OCI-LY7 (cell line): ENCODE data around the gene TGFBR1. TPM values are rescaled to one million over a fixed set of nuclear protein-coding genes. Genes with fewer than 3 reads are reported as not detected.

Source experiments
- BruUV-seq: library from RNA; stranded (reverse); fragments of 400-500 nt; replicated peaks from 2 replicates; lab custom pipeline; 2021; lab: Mats Ljungman, UMichigan
- CTCF ChIA-PET: fragments of 300-600 bp; sonication (Branson Sonifier 250); formaldehyde crosslinking; loops from one replicate; lab custom pipeline; 2022; ENCODE audit warnings: antibody characterized with exemption; ENCODE audit not compliant: unreplicated experiment; lab: Charles Lee
- POLR2A ChIA-PET: fragments of 300-600 bp; sonication (Branson Sonifier 250); formaldehyde crosslinking; loops from one replicate; lab custom pipeline; 2022; ENCODE audit warnings: antibody characterized with exemption; lab: Charles Lee
- DNase-seq: peaks from one replicate; pipeline ENCODE4 v3.0.0-alpha.2; 2015; ENCODE audit warnings: low spot score
- H2AFZ ChIP-seq: fragments of 200-600 bp; sonication (generic), shearing (Covaris generic); 2 replicates; pipeline ENCODE4 v1.6.1; 2014; ENCODE audit warnings: mild to moderate bottlenecking, antibody characterized with exemption, low read length, moderate library complexity
- H3K27ac ChIP-seq: fragments of 200-600 bp; sonication (generic); 2 replicates; pipeline ENCODE4 v1.5.1; 2014; ENCODE audit warnings: mixed run types, low read depth, mild to moderate bottlenecking, moderate library complexity, low read length, inconsistent platforms; ENCODE audit not compliant: poor library complexity, severe bottlenecking
- H3K36me3 ChIP-seq: fragments of 200-600 bp; sonication (generic); 2 replicates; pipeline ENCODE4 v1.6.1; 2014; ENCODE audit warnings: mild to moderate bottlenecking, antibody characterized with exemption, low read length, moderate library complexity, mixed read lengths; ENCODE audit not compliant: insufficient read depth
- H3K4me1 ChIP-seq: fragments of 200-600 bp; sonication (generic); 2 replicates; pipeline ENCODE4 v1.5.1; 2014; ENCODE audit warnings: mild to moderate bottlenecking, low read length; ENCODE audit not compliant: insufficient read depth, poor library complexity, severe bottlenecking
- H3K4me2 ChIP-seq: fragments of 200-600 bp; sonication (generic); 2 replicates; pipeline ENCODE4 v1.6.1; 2014; ENCODE audit warnings: mild to moderate bottlenecking, low read length
- H3K4me3 ChIP-seq: fragments of 200-600 bp; sonication (generic); 2 replicates; pipeline ENCODE4 v1.5.1; 2014; ENCODE audit warnings: mild to moderate bottlenecking, low read depth, low read length; ENCODE audit not compliant: poor library complexity, severe bottlenecking
- H3K79me2 ChIP-seq: fragments of 200-600 bp; sonication (generic); 2 replicates; pipeline ENCODE4 v1.6.1; 2016; ENCODE audit warnings: low read depth, mild to moderate bottlenecking, low read length, moderate library complexity, mixed read lengths; ENCODE audit not compliant: insufficient read depth
- H3K9me2 ChIP-seq: fragments of 200-600 bp; sonication (generic); 2 replicates; pipeline ENCODE4 v1.6.1; 2016; ENCODE audit warnings: mild to moderate bottlenecking, low read length, mixed read lengths; ENCODE audit not compliant: insufficient read depth
- H3K9me3 ChIP-seq: fragments of 200-600 bp; sonication (generic); 2 replicates; pipeline ENCODE4 v1.6.1; 2014; ENCODE audit warnings: mild to moderate bottlenecking, mixed run types, low read length, mixed read lengths
- H4K20me1 ChIP-seq: fragments of 200-600 bp; sonication (generic); 2 replicates; pipeline ENCODE4 v1.6.1; 2014; ENCODE audit warnings: mild to moderate bottlenecking, antibody characterized with exemption, low read length, moderate library complexity, mixed read lengths; ENCODE audit not compliant: insufficient read depth
- CTCF ChIP-seq: fragments of 200-600 bp; sonication (generic); conservative IDR thresholded peaks from 2 replicates; pipeline ENCODE4 v1.5.1; 2014; ENCODE audit warnings: mild to moderate bottlenecking, antibody characterized with exemption, low read length, moderate library complexity, mixed read lengths
- EZH2phosphoT487 ChIP-seq: fragments of 200-600 bp; sonication (generic); IDR thresholded peaks from 2 replicates; pipeline ENCODE4 v1.6.1; 2018; ENCODE audit warnings: low read depth, borderline replicate concordance, mild to moderate bottlenecking, mixed run types, antibody characterized with exemption, low read length, moderate library complexity, mixed read lengths
- intact Hi-C: fragments of 100-400 bp; cut with micrococcal nuclease; formaldehyde crosslinking; loops from one replicate; pipeline ENCODE4 v1.10.0; 2022; ENCODE audit not compliant: unreplicated experiment
- total RNA-seq, 2 experiments: library from RNA; depleted of rRNA in 1 of 2; stranded (reverse); fragments of >200 nt in 1 of 2; shearing (Covaris generic) in 1 of 2; gene quantifications; 2 replicates each; pipeline ENCODE4 v1.2.3, GENCODE V29; 2014 to 2022

The TGFBR1 gene
- total RNA-seq, 2 experiments from 2014 or later: 13.6 to 36.7 TPM

- Histone ChIP-seq H3K4me2 (no peak overlapping the region), H3K36me3 (no peaks in the 10 kb centered on the region), H3K9me3 (no peaks in the 10 kb centered on the region), H4K20me1 (no peaks in the 10 kb centered on the region), H2AFZ (no peak overlapping the region), H3K79me2 (no peaks in the 10 kb centered on the region), H3K27ac (no peak overlapping the region), H3K9me2 (no peaks in the 10 kb centered on the region), H3K4me3 (no peak overlapping the region), H3K4me1 (peaks cover 19% of the 10 kb centered on the region)
- ChIA-PET POLR2A (interaction anchor here (0.6 to 1.7 kb wide), 4 partner anchors 11 to 84 kb away, joined by 3 to 5 read pairs (median 3); no protein-coding TSS in a partner anchor), CTCF (no interaction called here)
- intact Hi-C loops: loop anchor here (2.0 to 10.0 kb wide), 9 partner anchors 18 to 1406 kb away; partner anchors contain the start of genes ALG2 and SEC61B
- BruUV-seq: no TSS peak
- DNase-seq: no peak
- TF ChIP-seq CTCF: no peak
- TF ChIP-seq EZH2phosphoT487: no peak
Measured at GRCh38 chr9:99189186-99189585, 84.3 kb downstream of the TGFBR1 start.

- TF ChIP-seq CTCF (no peak), EZH2phosphoT487 (no peak)
- H3K4me1 ChIP-seq: peaks cover 19% of the 10 kb centered on the region
- ChIA-PET POLR2A (interaction anchor here (0.7 to 1.6 kb wide), 2 partner anchors 56 to 58 kb away, joined by 3 to 4 read pairs; no protein-coding TSS in a partner anchor), CTCF (no interaction called here)
- no peak for DNase-seq
- H3K79me2 ChIP-seq: no peaks in the 10 kb centered on the region
- H3K4me2 ChIP-seq: no peak overlapping the region
- no peaks in the 10 kb centered on the region for H3K9me3 ChIP-seq
- intact Hi-C loops: loop anchor here (2.0 to 10.0 kb wide), 9 partner anchors 17 to 1405 kb away; partner anchors contain the start of genes ALG2 and SEC61B
- no peak overlapping the region for H3K27ac ChIP-seq
- no peak overlapping the region for H2AFZ ChIP-seq
- no peaks in the 10 kb centered on the region for H3K9me2 ChIP-seq
- BruUV-seq: no TSS peak
- H3K4me3 ChIP-seq: no peak overlapping the region
- H3K36me3 ChIP-seq: no peaks in the 10 kb centered on the region
- H4K20me1 ChIP-seq: no peaks in the 10 kb centered on the region
Measured at GRCh38 chr9:99189887-99190596, 85.1 kb downstream of the TGFBR1 start.
